Ishikawa (cell line): ENCODE data around the gene ZDHHC12.

ENCODE experiments used
- CEBPB ChIP-seq: IDR thresholded peaks from 2 replicates; pipeline ENCODE4 v1.6.1; 2012
- CREB1 ChIP-seq: IDR thresholded peaks from 2 replicates; pipeline ENCODE4 v1.6.1; 2012; ENCODE audit warnings: low read depth
- EGR1 ChIP-seq: IDR thresholded peaks from 2 replicates; pipeline ENCODE4 v1.6.1; 2012
- EP300 ChIP-seq: IDR thresholded peaks from 2 replicates; pipeline ENCODE4 v1.6.1; 2012; ENCODE audit warnings: borderline replicate concordance
- FOXM1 ChIP-seq: IDR thresholded peaks from 2 replicates; pipeline ENCODE4 v1.6.1; 2012; ENCODE audit warnings: low read depth, borderline replicate concordance
- MAX ChIP-seq: IDR thresholded peaks from 2 replicates; pipeline ENCODE4 v1.6.1; 2012
- NFIC ChIP-seq: IDR thresholded peaks from 2 replicates; pipeline ENCODE4 v1.6.1; 2012
- RAD21 ChIP-seq: IDR thresholded peaks from 2 replicates; pipeline ENCODE4 v1.6.1; 2012; ENCODE audit warnings: low read depth
- TAF1 ChIP-seq: IDR thresholded peaks from 2 replicates; pipeline ENCODE4 v1.6.1; 2012; ENCODE audit warnings: low read depth, mild to moderate bottlenecking
- TCF12 ChIP-seq: IDR thresholded peaks from 2 replicates; pipeline ENCODE4 v1.6.1; 2012; ENCODE audit warnings: low read depth
- TEAD4 ChIP-seq: IDR thresholded peaks from 2 replicates; pipeline ENCODE4 v1.6.1; 2012
- YY1 ChIP-seq: IDR thresholded peaks from 2 replicates; pipeline ENCODE4 v1.6.1; 2012; ENCODE audit warnings: low read depth
- ZBTB7A ChIP-seq: IDR thresholded peaks from 2 replicates; pipeline ENCODE4 v1.6.1; 2012; ENCODE audit warnings: low read depth
- TF ChIP-seq, protein P1 (sequence below): IDR thresholded peaks from 2 replicates; pipeline ENCODE4 v1.6.1; 2012
- TF ChIP-seq, protein P2 (sequence below): IDR thresholded peaks from 2 replicates; pipeline ENCODE4 v1.6.1; 2012; ENCODE audit warnings: low read depth, mild to moderate bottlenecking

ZDHHC12 gene

GRCh38 chr9:128684325-128685199 lies 39.4 kb downstream of the ZDHHC12 start:
- TF ChIP-seq YY1: peak; percentile 58; the same call in 1 of the 2 replicates
- TF ChIP-seq MAX: peak; percentile 64
- peak; percentile 67 for TF ChIP-seq TAF1
- peak; percentile 14; the same call in 1 of the 2 replicates for TF ChIP-seq TCF12
- no peak for TF ChIP-seq CEBPB
- TF ChIP-seq NFIC: 0 out of 2 replicates have a peak, but pooled peaks have one; percentile 15
- TF ChIP-seq FOXM1: no peak
- TF ChIP-seq TEAD4: no peak
- no peak for TF ChIP-seq EP300
- TF ChIP-seq EGR1: no peak
- TF ChIP-seq, protein P1, sequence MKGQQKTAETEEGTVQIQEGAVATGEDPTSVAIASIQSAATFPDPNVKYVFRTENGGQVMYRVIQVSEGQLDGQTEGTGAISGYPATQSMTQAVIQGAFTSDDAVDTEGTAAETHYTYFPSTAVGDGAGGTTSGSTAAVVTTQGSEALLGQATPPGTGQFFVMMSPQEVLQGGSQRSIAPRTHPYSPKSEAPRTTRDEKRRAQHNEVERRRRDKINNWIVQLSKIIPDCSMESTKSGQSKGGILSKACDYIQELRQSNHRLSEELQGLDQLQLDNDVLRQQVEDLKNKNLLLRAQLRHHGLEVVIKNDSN: peak; percentile 95

GRCh38 chr9:128684065-128684324 lies 39.9 kb downstream of the ZDHHC12 start:
- TF ChIP-seq TCF12: no peak
- no peak for TF ChIP-seq EGR1
- TF ChIP-seq ZBTB7A: peak; percentile 42; the same call in 1 of the 2 replicates
- TF ChIP-seq CEBPB: no peak
- no peak for TF ChIP-seq CREB1

- TF ChIP-seq, protein P1: peak; percentile 47; the same call in 1 of the 2 replicates
- TF ChIP-seq TEAD4 (peak; percentile 58; the same call in 1 of the 2 replicates), ZBTB7A (peak; percentile 60; the same call in 1 of the 2 replicates), FOXM1 (no peak), MAX (peak; percentile 93), CEBPB (peak; percentile 66; the same call in 1 of the 2 replicates)
Observed at GRCh38 chr9:128683340-128684064, 40.4 kb downstream of the ZDHHC12 start.

- TF ChIP-seq TEAD4: no peak
- TF ChIP-seq, protein P2, sequence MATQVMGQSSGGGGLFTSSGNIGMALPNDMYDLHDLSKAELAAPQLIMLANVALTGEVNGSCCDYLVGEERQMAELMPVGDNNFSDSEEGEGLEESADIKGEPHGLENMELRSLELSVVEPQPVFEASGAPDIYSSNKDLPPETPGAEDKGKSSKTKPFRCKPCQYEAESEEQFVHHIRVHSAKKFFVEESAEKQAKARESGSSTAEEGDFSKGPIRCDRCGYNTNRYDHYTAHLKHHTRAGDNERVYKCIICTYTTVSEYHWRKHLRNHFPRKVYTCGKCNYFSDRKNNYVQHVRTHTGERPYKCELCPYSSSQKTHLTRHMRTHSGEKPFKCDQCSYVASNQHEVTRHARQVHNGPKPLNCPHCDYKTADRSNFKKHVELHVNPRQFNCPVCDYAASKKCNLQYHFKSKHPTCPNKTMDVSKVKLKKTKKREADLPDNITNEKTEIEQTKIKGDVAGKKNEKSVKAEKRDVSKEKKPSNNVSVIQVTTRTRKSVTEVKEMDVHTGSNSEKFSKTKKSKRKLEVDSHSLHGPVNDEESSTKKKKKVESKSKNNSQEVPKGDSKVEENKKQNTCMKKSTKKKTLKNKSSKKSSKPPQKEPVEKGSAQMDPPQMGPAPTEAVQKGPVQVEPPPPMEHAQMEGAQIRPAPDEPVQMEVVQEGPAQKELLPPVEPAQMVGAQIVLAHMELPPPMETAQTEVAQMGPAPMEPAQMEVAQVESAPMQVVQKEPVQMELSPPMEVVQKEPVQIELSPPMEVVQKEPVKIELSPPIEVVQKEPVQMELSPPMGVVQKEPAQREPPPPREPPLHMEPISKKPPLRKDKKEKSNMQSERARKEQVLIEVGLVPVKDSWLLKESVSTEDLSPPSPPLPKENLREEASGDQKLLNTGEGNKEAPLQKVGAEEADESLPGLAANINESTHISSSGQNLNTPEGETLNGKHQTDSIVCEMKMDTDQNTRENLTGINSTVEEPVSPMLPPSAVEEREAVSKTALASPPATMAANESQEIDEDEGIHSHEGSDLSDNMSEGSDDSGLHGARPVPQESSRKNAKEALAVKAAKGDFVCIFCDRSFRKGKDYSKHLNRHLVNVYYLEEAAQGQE: no peak
- no peak for TF ChIP-seq ZBTB7A
- no peak for TF ChIP-seq NFIC
- TF ChIP-seq, protein P1: no peak
- no peak for TF ChIP-seq TAF1
- no peak for TF ChIP-seq MAX
- no peak for TF ChIP-seq EP300
- no peak for TF ChIP-seq FOXM1
- TF ChIP-seq CEBPB: no peak
- TF ChIP-seq RAD21: no peak
- no peak for TF ChIP-seq CREB1
- TF ChIP-seq EGR1: no peak
Observed at GRCh38 chr9:128677794-128678193, 46.1 kb downstream of the ZDHHC12 start.

GRCh38 chr9:128675382-128675781 lies 48.5 kb downstream of the ZDHHC12 start:
- TF ChIP-seq FOXM1: no peak
- no peak for TF ChIP-seq TEAD4
- no peak for TF ChIP-seq CREB1
- TF ChIP-seq YY1: no peak
- TF ChIP-seq EGR1: no peak
- no peak for TF ChIP-seq TCF12
- no peak for TF ChIP-seq MAX
